Endothelial cell (in vitro differentiated cells): Measurements from ENCODE around the gene FMC1. TPM values are rescaled to one million over a fixed set of nuclear protein-coding genes. Genes with fewer than 3 reads are reported as not detected.

Experiments
- DNase-seq: peaks from one replicate; pipeline ENCODE4 v3.0.0; 2021; ENCODE audit warnings: low spot score
- H3K27ac Mint-ChIP-seq: one replicate; pipeline ENCODE4 v1.8.0; 2021; ENCODE audit warnings: mixed read lengths, inconsistent platforms; ENCODE audit not compliant: unreplicated experiment
- H3K27me3 Mint-ChIP-seq: one replicate; pipeline ENCODE4 v1.8.0; 2021; ENCODE audit warnings: mild to moderate bottlenecking, moderate library complexity, mixed read lengths, inconsistent platforms; ENCODE audit not compliant: unreplicated experiment
- H3K36me3 Mint-ChIP-seq: one replicate; pipeline ENCODE4 v1.8.0; 2021; ENCODE audit warnings: mild to moderate bottlenecking, low read depth, mixed read lengths, inconsistent platforms; ENCODE audit not compliant: unreplicated experiment
- H3K4me1 Mint-ChIP-seq: one replicate; pipeline ENCODE4 v1.8.0; 2021; ENCODE audit warnings: mild to moderate bottlenecking, mixed read lengths, inconsistent platforms; ENCODE audit not compliant: unreplicated experiment
- H3K4me3 Mint-ChIP-seq: one replicate; pipeline ENCODE4 v1.8.0; 2021; ENCODE audit warnings: mild to moderate bottlenecking, mixed read lengths, inconsistent platforms; ENCODE audit not compliant: unreplicated experiment
- H3K9me3 Mint-ChIP-seq: one replicate; pipeline ENCODE4 v1.8.0; 2021; ENCODE audit warnings: mixed read lengths, inconsistent platforms; ENCODE audit not compliant: unreplicated experiment
- total RNA-seq: library from RNA; stranded (reverse); fragmentation: NEBNext Ultra II Directional; extraction: Animal tissue kit (Norgen Biotek cat#: 25700); gene quantifications from one replicate; pipeline ENCODE4 v1.2.1, GENCODE V29; 2021; ENCODE audit not compliant: unreplicated experiment
- TF ChIP-seq, protein P1 (sequence below): fragments of 200-600 bp; sonication (generic); IDR thresholded peaks from one replicate; pipeline ENCODE4 v1.5.0; 2021; ENCODE audit warnings: antibody characterized with exemption; ENCODE audit not compliant: unreplicated experiment

The FMC1 gene
- total RNA-seq, 1 donor from 2014 or later, result 9.0 TPM

- peaks cover 3% of the 10 kb centered on the region for H3K4me1 Mint-ChIP-seq
- H3K27ac Mint-ChIP-seq, result no peak overlapping the region
- TF ChIP-seq, protein P1, sequence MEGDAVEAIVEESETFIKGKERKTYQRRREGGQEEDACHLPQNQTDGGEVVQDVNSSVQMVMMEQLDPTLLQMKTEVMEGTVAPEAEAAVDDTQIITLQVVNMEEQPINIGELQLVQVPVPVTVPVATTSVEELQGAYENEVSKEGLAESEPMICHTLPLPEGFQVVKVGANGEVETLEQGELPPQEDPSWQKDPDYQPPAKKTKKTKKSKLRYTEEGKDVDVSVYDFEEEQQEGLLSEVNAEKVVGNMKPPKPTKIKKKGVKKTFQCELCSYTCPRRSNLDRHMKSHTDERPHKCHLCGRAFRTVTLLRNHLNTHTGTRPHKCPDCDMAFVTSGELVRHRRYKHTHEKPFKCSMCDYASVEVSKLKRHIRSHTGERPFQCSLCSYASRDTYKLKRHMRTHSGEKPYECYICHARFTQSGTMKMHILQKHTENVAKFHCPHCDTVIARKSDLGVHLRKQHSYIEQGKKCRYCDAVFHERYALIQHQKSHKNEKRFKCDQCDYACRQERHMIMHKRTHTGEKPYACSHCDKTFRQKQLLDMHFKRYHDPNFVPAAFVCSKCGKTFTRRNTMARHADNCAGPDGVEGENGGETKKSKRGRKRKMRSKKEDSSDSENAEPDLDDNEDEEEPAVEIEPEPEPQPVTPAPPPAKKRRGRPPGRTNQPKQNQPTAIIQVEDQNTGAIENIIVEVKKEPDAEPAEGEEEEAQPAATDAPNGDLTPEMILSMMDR, result no peak
- H3K9me3 Mint-ChIP-seq, result no peaks in the 10 kb centered on the region
- no peak overlapping the region for H3K4me3 Mint-ChIP-seq
- no peaks in the 10 kb centered on the region for H3K27me3 Mint-ChIP-seq
- peaks cover 19% of the 10 kb centered on the region for H3K36me3 Mint-ChIP-seq
- no peak for DNase-seq
Measured at GRCh38 chr7:139297795-139298194, 43.3 kb upstream of the FMC1 start.

GRCh38 chr7:139299296-139299695, 41.8 kb upstream of the FMC1 start:
- Mint-ChIP-seq H3K27ac (no peak overlapping the region), H3K4me3 (no peak overlapping the region), H3K9me3 (no peaks in the 10 kb centered on the region), H3K27me3 (no peaks in the 10 kb centered on the region), H3K36me3 (peaks cover 14% of the 10 kb centered on the region), H3K4me1 (peaks cover 3% of the 10 kb centered on the region)
- DNase-seq, result no peak
- TF ChIP-seq, protein P1, result no peak

DNA sequence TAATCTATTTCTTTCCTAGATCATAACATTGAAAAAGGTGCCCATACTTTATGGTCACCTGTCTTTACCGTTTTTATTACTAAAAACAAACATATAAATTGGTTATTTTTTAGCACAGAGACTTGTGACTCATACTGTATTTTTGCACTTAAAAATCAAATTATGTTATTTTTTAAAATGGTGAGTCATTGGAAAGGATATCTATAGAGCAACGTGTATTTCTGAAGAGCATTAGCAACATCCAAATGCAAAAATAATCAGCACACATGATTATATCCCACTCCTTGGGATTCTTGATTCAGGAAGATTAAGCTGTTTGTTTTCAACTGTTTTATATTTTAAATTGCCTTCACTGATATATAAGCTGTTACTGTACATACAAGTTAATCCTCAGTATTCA, 40.7 kb upstream of the FMC1 start:
- H3K27me3 Mint-ChIP-seq, result no peaks in the 10 kb centered on the region
- H3K4me1 Mint-ChIP-seq, result peaks cover 6% of the 10 kb centered on the region
- DNase-seq, result no peak

DNA sequence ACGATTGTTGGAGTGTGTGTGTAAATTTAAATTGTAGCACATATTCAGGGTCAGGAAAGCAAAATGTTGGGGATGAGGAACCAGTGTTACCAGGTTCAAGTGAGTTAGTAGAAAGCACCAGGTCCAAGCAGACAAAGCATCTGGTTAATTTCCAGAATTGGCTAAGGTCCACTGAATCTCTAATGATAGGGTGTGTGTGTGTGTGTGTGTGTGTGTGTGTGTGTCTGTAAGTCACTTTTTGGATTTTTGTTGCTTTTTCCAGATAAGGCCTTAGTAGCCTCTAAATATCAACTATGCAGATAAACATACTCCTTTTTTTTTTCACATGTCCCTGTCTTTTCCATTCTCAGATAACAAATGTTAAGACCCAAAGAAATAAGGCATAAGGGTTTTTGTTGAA, 36.6 kb upstream of the FMC1 start:
- Mint-ChIP-seq H3K9me3 (no peaks in the 10 kb centered on the region), H3K27me3 (no peaks in the 10 kb centered on the region), H3K27ac (no peak overlapping the region), H3K36me3 (no peaks in the 10 kb centered on the region), H3K4me1 (peaks cover 18% of the 10 kb centered on the region), H3K4me3 (no peak overlapping the region)
- TF ChIP-seq, protein P1, result no peak
- DNase-seq, result no peak

More for the DNA sequence above, 40.7 kb upstream of the FMC1 start:
- Mint-ChIP-seq H3K27ac (no peak overlapping the region), H3K36me3 (peaks cover 9% of the 10 kb centered on the region), H3K4me3 (no peak overlapping the region), H3K9me3 (no peaks in the 10 kb centered on the region)
- TF ChIP-seq, protein P1, result no peak

DNA sequence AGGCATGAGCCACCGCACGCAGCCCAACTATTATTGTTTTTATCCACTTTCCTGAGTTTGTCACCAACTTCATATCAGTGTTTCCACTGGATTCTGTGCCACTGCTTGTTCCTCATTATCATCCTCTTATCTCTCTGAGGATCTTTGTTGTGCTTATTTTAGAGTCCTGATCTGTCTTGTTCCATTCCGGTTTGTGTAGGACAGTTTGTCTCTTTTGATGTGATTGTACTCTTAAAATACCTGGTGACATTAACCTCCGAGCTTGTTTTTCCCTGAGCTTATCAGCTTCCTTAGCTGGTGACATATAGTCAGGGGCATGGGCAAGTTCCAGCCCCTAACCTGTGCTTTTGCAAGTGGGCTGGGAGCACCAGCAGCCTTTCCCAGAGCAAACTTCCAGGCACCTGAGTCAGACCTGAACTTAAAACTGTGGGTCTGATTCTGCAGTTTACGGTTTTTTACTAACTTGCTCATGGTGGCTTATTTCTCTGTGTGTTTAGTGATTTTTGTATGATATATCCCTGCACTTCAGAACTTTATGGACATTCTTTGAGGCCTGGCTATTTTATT, 23.1 kb upstream of the FMC1 start:
- Mint-ChIP-seq H3K27ac (no peak overlapping the region), H3K4me1 (no peaks in the 10 kb centered on the region), H3K4me3 (no peak overlapping the region), H3K27me3 (no peaks in the 10 kb centered on the region), H3K36me3 (no peaks in the 10 kb centered on the region), H3K9me3 (no peaks in the 10 kb centered on the region)
- no peak for DNase-seq
- TF ChIP-seq, protein P1, result no peak
